Activated T-helper 17 cell treated with anti-CD3 and anti-CD28 coated beads, Interleukin-2, amount 50 U/mL, for 72 hours (primary cell): ENCODE results near the gene PGAP2. TPM values are rescaled to one million over a fixed set of nuclear protein-coding genes. Genes with fewer than 3 reads are reported as not detected.
"Not testable (repeated sequence)": the region's sequence is repeated elsewhere in the genome, so short reads cannot be mapped to it uniquely, and the experiment has no call there.

Source experiments
- ATAC-seq: fragments of 150-1000 bp; cut with Tn5 transposase; replicated peaks from 2 replicates; pipeline ENCODE4 v1.10.0; 2021; ENCODE audit warnings: mild to moderate bottlenecking, moderate library complexity
- H3K27ac Mint-ChIP-seq: one replicate; pipeline ENCODE4 v1.8.0; 2022; ENCODE audit warnings: mixed read lengths
- H3K27me3 Mint-ChIP-seq: one replicate; pipeline ENCODE4 v1.8.0; 2022; ENCODE audit warnings: mixed read lengths
- H3K36me3 Mint-ChIP-seq: one replicate; pipeline ENCODE4 v1.8.0; 2022; ENCODE audit warnings: low read depth, mild to moderate bottlenecking, mixed read lengths
- H3K4me1 Mint-ChIP-seq: one replicate; pipeline ENCODE4 v1.8.0; 2022; ENCODE audit warnings: mixed read lengths
- H3K4me3 Mint-ChIP-seq: one replicate; pipeline ENCODE4 v1.8.0; 2022; ENCODE audit warnings: mild to moderate bottlenecking, mixed read lengths
- H3K9me3 Mint-ChIP-seq: one replicate; pipeline ENCODE4 v1.8.0; 2022; ENCODE audit warnings: mixed read lengths
- total RNA-seq, 2 donors: library from RNA; stranded (reverse); gene quantifications; one replicate each; pipeline ENCODE4 v1.2.3, GENCODE V29; 2022

PGAP2 gene
- total RNA-seq, 2 donors from 2014 or later = 25.6 to 31.8 TPM

GRCh38 chr11:3796801-3797328 lies 11.5 kb upstream of the PGAP2 start:
- ATAC-seq = peak; percentile 29
- Mint-ChIP-seq H3K36me3 (peaks cover 58% of the 10 kb centered on the region), H3K4me1 (peaks cover 14% of the 10 kb centered on the region), H3K27me3 (no peaks in the 10 kb centered on the region), H3K4me3 (peak overlapping the region; percentile 96), H3K27ac (peak overlapping the region; percentile 99), H3K9me3 (no peaks in the 10 kb centered on the region)

DNA sequence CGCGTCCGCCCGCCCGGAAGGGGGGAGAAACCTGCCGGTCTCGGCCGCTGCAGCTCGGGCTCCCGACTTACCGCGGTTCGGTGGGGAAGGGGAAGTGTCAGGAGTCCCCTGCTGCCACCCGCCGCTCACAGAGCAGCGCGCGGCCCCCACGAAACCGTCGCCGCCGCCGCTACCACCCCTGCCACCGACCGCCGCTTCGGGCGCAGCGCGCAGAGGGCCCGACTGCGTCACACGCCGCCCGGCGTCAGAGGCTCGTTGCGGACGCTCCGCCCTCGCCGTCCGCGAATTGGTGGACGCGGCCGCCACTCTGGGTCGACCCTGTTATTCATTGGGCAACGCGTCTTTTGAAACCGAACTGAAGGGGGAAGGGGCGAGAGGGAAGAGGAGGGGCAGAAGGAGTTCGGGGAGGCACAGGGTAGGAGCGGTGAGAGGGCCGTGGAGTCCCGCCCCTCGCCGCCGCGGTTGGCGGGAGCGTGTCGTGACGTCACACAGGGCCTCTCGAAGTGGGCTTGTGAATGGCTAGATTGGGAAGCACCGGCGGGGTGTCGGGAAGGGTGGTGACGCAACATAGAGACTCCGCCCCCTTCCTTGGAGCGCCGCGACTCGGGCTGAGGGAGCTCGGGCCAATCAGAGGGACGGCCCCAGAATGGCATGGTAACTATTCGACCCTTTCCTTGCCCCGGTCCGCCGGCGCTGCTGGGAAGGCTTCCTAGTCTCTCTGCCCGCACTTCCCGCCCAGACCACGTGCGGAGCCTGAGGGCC lies 10.8 kb upstream of the PGAP2 start, which contains the start of gene NUP98:
Gene NUP98 (minus strand): TSS at position 226 of the 762 bp plus-strand sequence. CDS start 15,437 bp downstream, outside the sequence.
- Mint-ChIP-seq H3K36me3 (peaks cover 51% of the 10 kb centered on the region), H3K4me1 (peaks cover 14% of the 10 kb centered on the region), H3K27ac (peak within 1 kb of the TSS; percentile 99), H3K4me3 (peak within 1 kb of the TSS; percentile 96), H3K27me3 (no peaks in the 10 kb centered on the region), H3K9me3 (no peaks in the 10 kb centered on the region)
- peak; percentile 95 for ATAC-seq

GRCh38 chr11:3799143-3799542 lies 9.2 kb upstream of the PGAP2 start:
- Mint-ChIP-seq H3K27ac (no peak overlapping the region), H3K27me3 (no peaks in the 10 kb centered on the region), H3K4me1 (peaks cover 17% of the 10 kb centered on the region), H3K36me3 (peaks cover 35% of the 10 kb centered on the region), H3K9me3 (no peaks in the 10 kb centered on the region), H3K4me3 (peak overlapping the region; percentile 96)
- no peak for ATAC-seq

GRCh38 chr11:3799873-3800272 lies 8.5 kb upstream of the PGAP2 start:
- no peaks in the 10 kb centered on the region for H3K27me3 Mint-ChIP-seq
- H3K27ac Mint-ChIP-seq = peak overlapping the region; percentile 24
- ATAC-seq = no peak
- no peaks in the 10 kb centered on the region for H3K9me3 Mint-ChIP-seq
- H3K4me1 Mint-ChIP-seq = peaks cover 20% of the 10 kb centered on the region
- no peak overlapping the region for H3K4me3 Mint-ChIP-seq
- peaks cover 27% of the 10 kb centered on the region for H3K36me3 Mint-ChIP-seq

DNA sequence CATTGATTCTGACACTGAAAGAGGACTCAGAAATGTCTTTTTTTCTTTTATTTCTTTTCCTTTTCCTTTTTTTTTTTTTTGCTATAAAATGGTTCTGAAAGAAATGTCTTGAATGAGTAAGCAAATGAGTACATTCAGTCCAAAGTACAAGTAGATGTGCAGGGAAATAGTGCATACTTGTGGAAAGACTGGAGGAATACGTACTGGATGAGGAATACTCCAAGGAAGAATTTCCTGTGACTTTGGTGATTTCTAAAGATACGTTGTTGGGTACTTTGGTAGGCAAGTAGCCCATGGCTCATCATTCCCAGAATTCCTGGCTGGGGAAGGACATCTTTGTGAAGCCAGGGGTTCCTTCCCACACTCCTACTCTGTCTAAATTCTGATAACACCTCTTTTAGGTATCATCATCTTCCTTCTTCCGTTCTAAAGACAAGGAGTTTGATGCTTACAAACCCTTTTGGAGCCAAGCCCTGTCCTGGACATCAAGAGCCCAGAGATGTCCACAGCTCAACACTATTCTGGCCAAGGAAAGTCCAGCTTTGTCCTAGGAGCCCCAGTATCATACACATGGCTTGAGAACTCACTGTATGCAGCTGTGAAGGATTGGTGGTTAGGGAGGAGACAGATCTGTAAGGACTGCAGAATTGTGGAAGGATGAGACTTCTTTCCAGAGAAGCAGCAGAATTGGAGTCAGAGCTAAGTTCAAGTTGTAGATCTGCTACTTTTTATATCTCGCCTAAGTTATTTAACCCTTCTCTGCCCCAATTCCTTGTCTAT lies 6.2 kb upstream of the PGAP2 start:
- Mint-ChIP-seq H3K36me3 (peaks cover 8% of the 10 kb centered on the region), H3K4me1 (peaks cover 11% of the 10 kb centered on the region), H3K27me3 (no peaks in the 10 kb centered on the region), H3K27ac (peak overlapping the region; percentile 9), H3K4me3 (no peak overlapping the region), H3K9me3 (no peaks in the 10 kb centered on the region)
- no peak for ATAC-seq

GRCh38 chr11:3803726-3804495 lies 4.4 kb upstream of the PGAP2 start:
- Mint-ChIP-seq H3K4me1 (peaks cover 19% of the 10 kb centered on the region), H3K36me3 (no peaks in the 10 kb centered on the region), H3K27ac (peak overlapping the region; percentile 43), H3K27me3 (no peaks in the 10 kb centered on the region), H3K9me3 (no peaks in the 10 kb centered on the region), H3K4me3 (no peak overlapping the region)
- no peak for ATAC-seq

- Mint-ChIP-seq H3K27ac (peak overlapping the region; percentile 67), H3K4me3 (peak overlapping the region; percentile 94), H3K4me1 (peaks cover 15% of the 10 kb centered on the region), H3K9me3 (no peaks in the 10 kb centered on the region), H3K36me3 (no peaks in the 10 kb centered on the region), H3K27me3 (no peaks in the 10 kb centered on the region)
- ATAC-seq = peak; percentile 73
These were observed 682 bp downstream of the PGAP2 start for GRCh38 chr11:3808861-3809623.

DNA sequence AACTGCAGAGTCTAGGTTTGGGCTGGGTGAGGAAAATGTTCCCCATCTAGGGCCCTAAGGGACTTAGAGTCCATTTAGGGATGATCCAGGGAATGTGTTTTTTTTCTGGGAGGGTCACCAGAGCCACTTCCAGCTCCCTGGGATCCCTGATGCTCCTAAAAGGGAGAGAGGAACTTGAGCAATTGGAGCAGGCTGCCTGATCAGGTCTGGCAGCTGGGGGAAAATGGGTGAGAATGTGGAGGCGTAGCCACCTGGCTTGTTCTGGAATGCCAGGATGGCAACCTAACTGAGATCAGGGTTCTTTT lies 1.2 kb downstream of the PGAP2 start:
- no peak overlapping the region for H3K27ac Mint-ChIP-seq
- H3K27me3 Mint-ChIP-seq = no peaks in the 10 kb centered on the region
- ATAC-seq = no peak
- H3K9me3 Mint-ChIP-seq = no peaks in the 10 kb centered on the region
- H3K36me3 Mint-ChIP-seq = no peaks in the 10 kb centered on the region
- peaks cover 11% of the 10 kb centered on the region for H3K4me1 Mint-ChIP-seq
- no peak overlapping the region for H3K4me3 Mint-ChIP-seq

- Mint-ChIP-seq H3K4me1 (peaks cover 11% of the 10 kb centered on the region), H3K9me3 (no peaks in the 10 kb centered on the region), H3K27me3 (no peaks in the 10 kb centered on the region), H3K4me3 (no peak overlapping the region), H3K36me3 (no peaks in the 10 kb centered on the region), H3K27ac (no peak overlapping the region)
- no peak for ATAC-seq
These were observed 2.1 kb downstream of the PGAP2 start for GRCh38 chr11:3810446-3810845.

DNA sequence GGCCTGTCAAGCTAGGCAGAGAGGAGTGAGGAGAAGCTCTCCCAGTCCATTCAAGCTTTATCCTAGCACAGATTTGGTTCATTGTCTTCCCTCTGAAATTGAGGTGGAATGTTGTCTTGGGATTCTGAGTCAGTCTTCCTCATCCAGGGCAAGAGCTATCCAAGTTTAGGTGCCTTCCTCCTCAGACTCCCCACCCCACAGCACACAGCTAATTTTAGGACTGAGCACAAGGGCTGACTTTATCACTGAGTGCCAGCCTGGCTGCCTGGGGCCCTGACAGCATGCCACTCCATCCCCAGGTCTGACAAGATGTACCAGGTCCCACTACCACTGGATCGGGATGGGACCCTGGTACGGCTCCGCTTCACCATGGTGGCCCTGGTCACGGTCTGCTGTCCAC lies 2.6 kb downstream of the PGAP2 start:
- H3K9me3 Mint-ChIP-seq = no peaks in the 10 kb centered on the region
- no peaks in the 10 kb centered on the region for H3K36me3 Mint-ChIP-seq
- ATAC-seq = no peak

DNA sequence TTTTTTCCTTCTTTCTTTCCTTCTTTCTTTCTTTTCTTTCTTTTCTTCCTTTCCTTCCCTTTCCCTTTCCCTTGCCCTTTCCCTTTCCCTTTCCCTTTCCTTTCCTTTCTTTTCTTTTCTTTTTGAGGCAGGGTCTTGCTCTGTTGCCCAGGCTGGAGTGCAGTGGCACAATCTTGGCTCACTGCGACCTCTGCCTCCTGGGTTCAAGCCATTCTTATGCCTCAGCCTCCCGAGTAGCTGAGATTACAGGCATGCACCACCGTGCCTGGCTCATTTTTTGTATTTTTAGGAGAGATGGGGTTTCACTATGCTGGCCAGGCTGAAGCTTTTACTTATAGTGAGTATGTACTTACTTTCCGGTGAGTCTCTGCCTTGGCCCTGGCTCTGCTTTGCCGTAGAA lies 6.5 kb downstream of the PGAP2 start:
- H3K4me3 Mint-ChIP-seq, H3K4me1 Mint-ChIP-seq, H3K36me3 Mint-ChIP-seq, H3K9me3 Mint-ChIP-seq, H3K27me3 Mint-ChIP-seq, ATAC-seq, H3K27ac Mint-ChIP-seq: not testable (repeated sequence)

More for the DNA sequence above, 2.6 kb downstream of the PGAP2 start:
- Mint-ChIP-seq H3K4me3 (no peak overlapping the region), H3K27me3 (no peaks in the 10 kb centered on the region), H3K27ac (no peak overlapping the region), H3K4me1 (peaks cover 11% of the 10 kb centered on the region)

GRCh38 chr11:3815845-3816244 lies 7.5 kb downstream of the PGAP2 start:
- no peaks in the 10 kb centered on the region for H3K27me3 Mint-ChIP-seq
- H3K27ac Mint-ChIP-seq = no peak overlapping the region
- no peaks in the 10 kb centered on the region for H3K36me3 Mint-ChIP-seq
- H3K4me3 Mint-ChIP-seq = no peak overlapping the region
- ATAC-seq = no peak
- H3K9me3 Mint-ChIP-seq = no peaks in the 10 kb centered on the region
- H3K4me1 Mint-ChIP-seq = peaks cover 5% of the 10 kb centered on the region

- no peak for ATAC-seq
- H3K27ac Mint-ChIP-seq = no peak overlapping the region
These were observed 8.3 kb downstream of the PGAP2 start for GRCh38 chr11:3816673-3817072.

More at GRCh38 chr11:3816673-3817072, 8.3 kb downstream of the PGAP2 start:
- no peaks in the 10 kb centered on the region for H3K36me3 Mint-ChIP-seq
- H3K27me3 Mint-ChIP-seq = no peaks in the 10 kb centered on the region
- H3K4me1 Mint-ChIP-seq = peaks cover 5% of the 10 kb centered on the region
- H3K4me3 Mint-ChIP-seq = no peak overlapping the region
- H3K9me3 Mint-ChIP-seq = no peaks in the 10 kb centered on the region
